ENCODE data around the gene EGLN3. TPM values are rescaled to one million over a fixed set of nuclear protein-coding genes. Genes with fewer than 3 reads are reported as not detected.

The EGLN3 gene
- total and polyA plus RNA-seq, 9 donors, result 1.7 to 5.1 (median 2.4) TPM

- TF ChIP-seq EP300 (IDR thresholded peaks at IDR 0.05), result no peak
- TF ChIP-seq POLR2A (IDR thresholded peaks at IDR 0.05), result no peak
- TF ChIP-seq CTCF (IDR thresholded peaks at IDR 0.05), result no peak
- WGBS, 3 donors, result 73 to 80% (median 78%) methylated on average over 5 of the region's 5 CpGs
- H3K27ac ChIP-seq, result no peak overlapping the region
- no peaks in the 10 kb centered on the region for H3K9me3 ChIP-seq
- H3K36me3 ChIP-seq, result no peaks in the 10 kb centered on the region
- H3K4me3 ChIP-seq, result no peak overlapping the region
- intact Hi-C loops (cut with DNase I), result loop anchor here in 1 of 4 donors (10.0 kb wide), 1 partner anchor 90 kb away; no protein-coding TSS in a partner anchor
- DNase-seq, result no peak
- peaks cover 2% of the 10 kb centered on the region for H3K4me1 ChIP-seq (ENCODE audit: insufficient read depth)
- H3K27me3 ChIP-seq, result no peaks in the 10 kb centered on the region
Observed at GRCh38 chr14:33914676-33915516, 36.0 kb downstream of the EGLN3 start.

DNA sequence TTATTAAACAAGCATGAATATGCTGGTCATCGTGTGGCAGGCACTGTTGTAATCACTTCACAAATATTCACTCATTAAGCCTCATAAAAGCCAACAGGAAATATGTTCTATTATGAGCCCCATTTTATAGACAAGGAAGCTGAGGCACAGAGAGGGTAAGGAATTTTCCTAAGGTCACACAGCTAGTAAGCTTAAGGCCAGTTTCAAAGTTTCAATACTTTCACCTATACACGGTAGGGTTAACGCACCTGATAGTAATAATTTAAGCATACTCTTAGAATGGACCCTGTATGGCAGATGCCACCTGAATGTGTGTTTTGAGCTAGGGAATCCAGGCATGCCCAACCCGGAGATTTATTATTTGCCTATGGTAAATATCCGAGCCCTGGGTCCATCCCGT is 39.8 kb downstream of the EGLN3 start:
- 92 to 94% (median 94%) methylated on average over 6 of the region's 6 CpGs for WGBS, 3 donors
- H3K27me3 ChIP-seq, result no peaks in the 10 kb centered on the region
- no peaks in the 10 kb centered on the region for H3K36me3 ChIP-seq
- H3K4me1 ChIP-seq (ENCODE audit: insufficient read depth), result no peaks in the 10 kb centered on the region
- H3K9me3 ChIP-seq, result no peaks in the 10 kb centered on the region
- H3K4me3 ChIP-seq, result no peak overlapping the region
- H3K27ac ChIP-seq, result no peak overlapping the region
- no peak for DNase-seq
- intact Hi-C loops (cut with DNase I), result loop anchor here in 1 of 4 donors (10.0 kb wide), 1 partner anchor 94 kb away; no protein-coding TSS in a partner anchor
- TF ChIP-seq EP300 (IDR thresholded peaks at IDR 0.05) (no peak), POLR2A (IDR thresholded peaks at IDR 0.05) (no peak), CTCF (IDR thresholded peaks at IDR 0.05) (no peak)

- intact Hi-C loops (cut with DNase I), result loop anchor here in 1 of 4 donors (10.0 kb wide), 1 partner anchor 94 kb away; no protein-coding TSS in a partner anchor
- H3K27me3 ChIP-seq, result no peaks in the 10 kb centered on the region
- no peak overlapping the region for H3K27ac ChIP-seq
- no peaks in the 10 kb centered on the region for H3K36me3 ChIP-seq
- no peak overlapping the region for H3K4me3 ChIP-seq
- H3K9me3 ChIP-seq, result no peaks in the 10 kb centered on the region
- WGBS, 3 donors, result 91 to 95% (median 94%) methylated on average over 8 of the region's 8 CpGs
- no peak for DNase-seq
- TF ChIP-seq POLR2A (IDR thresholded peaks at IDR 0.05), result no peak
- no peak for TF ChIP-seq EP300 (IDR thresholded peaks at IDR 0.05)
- TF ChIP-seq CTCF (IDR thresholded peaks at IDR 0.05), result no peak
- H3K4me1 ChIP-seq (ENCODE audit: insufficient read depth), result no peaks in the 10 kb centered on the region
Observed at GRCh38 chr14:33910435-33910834, 40.4 kb downstream of the EGLN3 start.

GRCh38 chr14:33909380-33910084 is 41.3 kb downstream of the EGLN3 start:
- Histone ChIP-seq H3K9me3 (no peaks in the 10 kb centered on the region), H3K4me1 (ENCODE audit: insufficient read depth) (no peaks in the 10 kb centered on the region), H3K36me3 (no peaks in the 10 kb centered on the region), H3K27ac (no peak overlapping the region), H3K27me3 (no peaks in the 10 kb centered on the region), H3K4me3 (no peak overlapping the region)
- TF ChIP-seq CTCF (IDR thresholded peaks at IDR 0.05) (no peak), EP300 (IDR thresholded peaks at IDR 0.05) (no peak), POLR2A (IDR thresholded peaks at IDR 0.05) (no peak)
- 83 to 92% (median 85%) methylated on average over 6 of the region's 6 CpGs for WGBS, 3 donors
- DNase-seq, result no peak
- intact Hi-C loops (cut with DNase I), result loop anchor here in 1 of 4 donors (10.0 kb wide), 1 partner anchor 95 kb away; no protein-coding TSS in a partner anchor
